ENCODE data around the gene OCA2.

DNA sequence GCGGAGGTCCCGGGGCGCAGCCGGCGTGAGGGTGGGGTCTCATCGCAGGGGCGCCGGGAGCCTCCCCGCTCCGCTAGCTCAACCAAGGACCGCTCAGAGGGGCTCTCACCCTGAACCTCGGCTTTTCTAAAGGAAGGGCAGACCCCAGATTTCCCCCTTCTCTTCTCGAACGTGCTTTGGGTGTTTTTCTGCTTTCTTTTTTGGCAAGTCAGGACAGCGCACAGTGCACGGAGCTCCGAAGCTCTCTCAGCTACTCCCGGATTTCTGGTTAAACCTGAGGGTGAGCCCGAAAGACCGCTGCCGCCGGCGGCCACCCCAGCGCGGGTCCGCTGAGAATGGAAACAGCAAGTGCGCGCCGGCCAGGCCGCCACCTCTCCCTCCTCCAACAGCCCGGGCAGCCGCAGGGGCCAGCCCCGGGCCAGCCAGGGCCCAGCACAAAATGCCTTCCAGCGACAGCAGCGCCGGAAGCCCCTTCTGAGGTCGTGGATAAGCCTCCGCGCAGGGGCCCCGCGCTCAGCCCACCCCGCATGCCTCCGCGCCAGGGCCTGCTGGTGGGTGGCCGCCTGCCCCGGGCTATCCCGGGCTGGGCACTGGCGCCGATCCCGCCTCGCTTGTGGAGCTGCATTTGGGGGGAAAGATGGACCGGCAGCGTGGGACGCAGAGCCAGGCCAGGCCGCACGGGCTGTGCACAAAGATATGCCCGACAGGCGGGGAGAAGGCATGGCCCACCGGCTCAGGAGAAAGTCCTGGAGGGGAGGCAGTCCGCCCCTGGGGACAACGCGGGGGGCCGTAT lies 8.2 kb upstream of the OCA2 start:
- no peak for TF ChIP-seq CTCF (IDR thresholded peaks at IDR 0.05)
- no peak for TF ChIP-seq POLR2A (IDR thresholded peaks at IDR 0.05)

Data from prostate gland (tissue), 2 donors.